ENCODE data around the gene WDR46.

DNA sequence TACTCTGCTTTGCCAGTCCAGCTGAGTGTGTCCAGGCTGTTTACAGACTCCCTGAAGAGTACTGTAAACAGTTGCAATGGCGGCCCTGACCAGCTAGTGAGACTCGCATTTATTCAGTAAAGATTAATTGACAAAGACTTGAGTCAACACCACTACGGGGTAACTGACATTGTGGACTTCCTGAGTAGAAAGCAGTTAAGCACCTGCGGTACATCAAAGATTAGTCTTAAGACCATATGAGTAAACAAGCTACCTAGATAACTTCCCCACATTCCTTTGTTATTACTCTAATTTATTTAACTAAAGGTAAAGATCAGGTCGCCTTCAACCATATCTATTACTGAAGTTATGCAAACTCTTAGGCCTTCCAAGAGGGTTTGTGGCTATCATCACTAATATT is 30.0 kb downstream of the WDR46 start:
- TF ChIP-seq, protein P1, sequence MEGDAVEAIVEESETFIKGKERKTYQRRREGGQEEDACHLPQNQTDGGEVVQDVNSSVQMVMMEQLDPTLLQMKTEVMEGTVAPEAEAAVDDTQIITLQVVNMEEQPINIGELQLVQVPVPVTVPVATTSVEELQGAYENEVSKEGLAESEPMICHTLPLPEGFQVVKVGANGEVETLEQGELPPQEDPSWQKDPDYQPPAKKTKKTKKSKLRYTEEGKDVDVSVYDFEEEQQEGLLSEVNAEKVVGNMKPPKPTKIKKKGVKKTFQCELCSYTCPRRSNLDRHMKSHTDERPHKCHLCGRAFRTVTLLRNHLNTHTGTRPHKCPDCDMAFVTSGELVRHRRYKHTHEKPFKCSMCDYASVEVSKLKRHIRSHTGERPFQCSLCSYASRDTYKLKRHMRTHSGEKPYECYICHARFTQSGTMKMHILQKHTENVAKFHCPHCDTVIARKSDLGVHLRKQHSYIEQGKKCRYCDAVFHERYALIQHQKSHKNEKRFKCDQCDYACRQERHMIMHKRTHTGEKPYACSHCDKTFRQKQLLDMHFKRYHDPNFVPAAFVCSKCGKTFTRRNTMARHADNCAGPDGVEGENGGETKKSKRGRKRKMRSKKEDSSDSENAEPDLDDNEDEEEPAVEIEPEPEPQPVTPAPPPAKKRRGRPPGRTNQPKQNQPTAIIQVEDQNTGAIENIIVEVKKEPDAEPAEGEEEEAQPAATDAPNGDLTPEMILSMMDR (IDR thresholded peaks at IDR 0.05; ENCODE audit: low read depth, low read length, poor library complexity, severe bottlenecking) = no peak
- TF ChIP-seq EZH2phosphoT487 (IDR thresholded peaks at IDR 0.05; ENCODE audit: borderline replicate concordance, low read length) = no peak
